H1 (cell line): ENCODE measurements around the gene CCNI2. TPM values are rescaled to one million over a fixed set of nuclear protein-coding genes. Genes with fewer than 3 reads are reported as not detected.

Experiments used
- CTCF ChIA-PET: fragments of 300-600 bp; sonication (Branson Sonifier 250); formaldehyde crosslinking; loops from one replicate; lab custom pipeline; 2021; ENCODE audit not compliant: partially characterized antibody; lab: Charles Lee
- POLR2A ChIA-PET: fragments of 300-600 bp; sonication (Branson Sonifier 250); formaldehyde crosslinking; loops from one replicate; lab custom pipeline; 2021; ENCODE audit warnings: inconsistent platforms; ENCODE audit not compliant: partially characterized antibody; lab: Charles Lee
- DNase-seq, 2 experiments: peaks; one replicate each; pipeline versions ENCODE4 v3.0.0 to v3.0.0-alpha.2; 2010 to 2022; ENCODE audit warnings: low spot score in 2 of 2, low read depth in 1 of 2, mixed read lengths in 1 of 2
- FAIRE-seq: peaks from 2 replicates; lab custom pipeline; 2011; peaks lifted over from hg19 to GRCh38; lab: Jason Lieb, UNC
- H2AFZ ChIP-seq: 2 replicates; pipeline ENCODE4 v1.8.1; 2012; ENCODE audit warnings: low read length, inconsistent platforms
- H2AK5ac ChIP-seq: 2 replicates; pipeline ENCODE4 v1.6.1; 2013; ENCODE audit warnings: low read depth, low read length
- H2BK120ac ChIP-seq: replicated peaks from 2 replicates; pipeline ENCODE3; 2013; ENCODE audit warnings: low read depth, low read length, inconsistent platforms
- H2BK12ac ChIP-seq: 2 replicates; pipeline ENCODE4 v1.6.1; 2013; ENCODE audit warnings: low read depth, low read length
- H2BK15ac ChIP-seq: 2 replicates; pipeline ENCODE4 v1.6.1; 2013; ENCODE audit warnings: low read length
- H2BK20ac ChIP-seq: 2 replicates; pipeline ENCODE4 v1.6.1; 2013; ENCODE audit warnings: low read length
- H2BK5ac ChIP-seq: 2 replicates; pipeline ENCODE4 v1.6.1; 2013; ENCODE audit warnings: low read depth, low read length
- H3K14ac ChIP-seq: 2 replicates; pipeline ENCODE4 v1.6.1; 2013; ENCODE audit warnings: inconsistent platforms; ENCODE audit not compliant: insufficient read length
- H3K18ac ChIP-seq: 2 replicates; pipeline ENCODE4 v1.6.1; 2013; ENCODE audit warnings: low read length; ENCODE audit errors: extremely low read depth
- H3K23ac ChIP-seq: 2 replicates; pipeline ENCODE4 v1.6.1; 2013; ENCODE audit warnings: inconsistent platforms; ENCODE audit not compliant: insufficient read length
- H3K23me2 ChIP-seq: 2 replicates; pipeline ENCODE4 v1.6.1; 2013; ENCODE audit warnings: low read depth, low read length
- H3K27ac ChIP-seq: 2 replicates; pipeline ENCODE4 v1.6.1; 2011; ENCODE audit warnings: low read depth, low read length, inconsistent platforms
- H3K27me3 ChIP-seq, 4 experiments: replicated peaks in 1 of 4; 1 replicate in 1 of 4; 2 replicates in 3 of 4; pipeline versions ENCODE4 v1.6.1 to v1.8.1; 2011 to 2013; ENCODE audit warnings: low read length in 3 of 4, mild to moderate bottlenecking in 3 of 4, inconsistent platforms in 2 of 4, mixed read lengths in 2 of 4, moderate library complexity in 1 of 4; ENCODE audit not compliant: control insufficient read depth in 3 of 4, insufficient read depth in 3 of 4; ENCODE audit errors: extremely low read depth in 1 of 4
- H3K36me3 ChIP-seq, 4 experiments: 2 replicates each; pipeline versions ENCODE4 v1.6.1 to v1.8.1; 2011 to 2013; ENCODE audit warnings: mild to moderate bottlenecking in 4 of 4, low read length in 3 of 4, moderate library complexity in 2 of 4, control low read depth in 1 of 4, inconsistent platforms in 1 of 4; ENCODE audit not compliant: insufficient read depth in 4 of 4, control insufficient read depth in 2 of 4
- H3K4ac ChIP-seq: replicated peaks from 2 replicates; pipeline ENCODE3; 2013; ENCODE audit warnings: low read length, low read depth, mixed read lengths, inconsistent platforms; ENCODE audit not compliant: insufficient read length
- H3K4me1 ChIP-seq, 4 experiments: replicated peaks in 1 of 4; 1 replicate in 1 of 4; 2 replicates in 3 of 4; pipeline versions ENCODE4 v1.6.1 to v1.8.1; 2011 to 2013; ENCODE audit warnings: low read length in 3 of 4, inconsistent platforms in 2 of 4, mixed read lengths in 1 of 4; ENCODE audit not compliant: insufficient read depth in 4 of 4, control insufficient read depth in 3 of 4
- H3K4me2 ChIP-seq, 2 experiments: 2 replicates each; pipeline versions ENCODE4 v1.6.1 to v1.8.1; 2011 to 2013; ENCODE audit warnings: low read depth in 2 of 2, low read length in 2 of 2, control low read depth in 1 of 2, inconsistent platforms in 1 of 2, mild to moderate bottlenecking in 1 of 2; ENCODE audit not compliant: insufficient read depth in 1 of 2
- H3K4me3 ChIP-seq, 4 experiments: fragments of 200-600, 300-600 bp in 1 of 4; sonication (generic), shearing (Covaris generic), sonication (Bioruptor Twin) in 1 of 4; 2 replicates each; pipeline versions ENCODE4 v1.5.1 to v1.8.1; 2011 to 2016; ENCODE audit warnings: low read length in 4 of 4, low read depth in 3 of 4, control low read depth in 2 of 4, inconsistent platforms in 2 of 4, mild to moderate bottlenecking in 2 of 4, mixed read lengths in 1 of 4, moderate library complexity in 1 of 4; ENCODE audit not compliant: insufficient read depth in 2 of 4; ENCODE audit errors: extremely low read depth in 1 of 4
- H3K56ac ChIP-seq: replicated peaks from 2 replicates; pipeline ENCODE3; 2013; ENCODE audit warnings: low read depth, mild to moderate bottlenecking, mixed read lengths, low read length, inconsistent platforms; ENCODE audit not compliant: insufficient read length
- H3K79me1 ChIP-seq: 2 replicates; pipeline ENCODE4 v1.6.1; 2013; ENCODE audit warnings: low read depth, low read length, control low read depth
- H3K79me2 ChIP-seq, 2 experiments: 2 replicates each; pipeline versions ENCODE4 v1.6.1 to v1.8.1; 2012 to 2013; ENCODE audit warnings: low read length in 2 of 2, mild to moderate bottlenecking in 2 of 2, inconsistent platforms in 1 of 2; ENCODE audit not compliant: insufficient read depth in 2 of 2, control insufficient read depth in 1 of 2
- H3K9ac ChIP-seq, 4 experiments: replicated peaks in 1 of 4; 1 replicate in 1 of 4; 2 replicates in 3 of 4; pipeline versions ENCODE4 v1.6.1 to v1.8.1; 2011 to 2013; ENCODE audit warnings: low read depth in 3 of 4, low read length in 3 of 4, control low read depth in 2 of 4, mild to moderate bottlenecking in 2 of 4, moderate library complexity in 2 of 4, inconsistent platforms in 1 of 4; ENCODE audit errors: extremely low read depth in 1 of 4
- H3K9me3 ChIP-seq, 2 experiments: 2 replicates each; pipeline versions ENCODE4 v1.6.1 to v1.8.1; 2012 to 2013; ENCODE audit warnings: mild to moderate bottlenecking in 2 of 2, moderate library complexity in 2 of 2, control low read depth in 1 of 2, inconsistent platforms in 1 of 2, low read depth in 1 of 2, low read length in 1 of 2, mixed read lengths in 1 of 2; ENCODE audit not compliant: insufficient read depth in 2 of 2
- H4K20me1 ChIP-seq, 2 experiments: replicated peaks in 1 of 2; 2 replicates each; pipeline versions ENCODE3 to v1.8.1; 2011 to 2013; ENCODE audit warnings: inconsistent platforms in 2 of 2, low read length in 2 of 2, mild to moderate bottlenecking in 1 of 2; ENCODE audit not compliant: insufficient read depth in 2 of 2, control insufficient read depth in 1 of 2
- H4K5ac ChIP-seq: 2 replicates; pipeline ENCODE4 v1.6.1; 2013; ENCODE audit warnings: low read length, low read depth, mixed read lengths, inconsistent platforms; ENCODE audit not compliant: insufficient read length
- H4K8ac ChIP-seq: 2 replicates; pipeline ENCODE4 v1.8.0; 2013; ENCODE audit warnings: mild to moderate bottlenecking, moderate library complexity, low read length, inconsistent platforms; ENCODE audit not compliant: insufficient read depth; ENCODE audit errors: extremely low read depth
- H4K91ac ChIP-seq: replicated peaks from 2 replicates; pipeline ENCODE3; 2013; ENCODE audit warnings: low read length, mixed read lengths, inconsistent platforms; ENCODE audit not compliant: insufficient read length
- CHD1 ChIP-seq: IDR thresholded peaks from 2 replicates; pipeline ENCODE4 v1.6.1; 2012; ENCODE audit warnings: low read depth, low read length, improper control_type of control experiment
- CHD2 ChIP-seq: IDR thresholded peaks from 2 replicates; pipeline ENCODE4 v1.6.1; 2012; ENCODE audit warnings: low read length, improper control_type of control experiment
- GTF2F1 ChIP-seq: IDR thresholded peaks from 2 replicates; pipeline ENCODE4 v1.6.1; 2012; ENCODE audit warnings: low read depth, low read length, improper control_type of control experiment, borderline replicate concordance
- HDAC2 ChIP-seq, 2 experiments: fragments of 300-600 bp in 1 of 2; sonication (generic) in 1 of 2; IDR thresholded peaks; 2 replicates each; pipeline ENCODE4 v1.6.1; 2011 to 2012; ENCODE audit warnings: low read depth in 2 of 2, low read length in 2 of 2, mild to moderate bottlenecking in 2 of 2, moderate library complexity in 2 of 2, borderline replicate concordance in 1 of 2, inconsistent platforms in 1 of 2
- KDM1A ChIP-seq: fragments of 200-600, 300-600 bp; sonication (generic); IDR thresholded peaks from 2 replicates; pipeline ENCODE4 v1.7.1; 2016; ENCODE audit warnings: mild to moderate bottlenecking, low read length, borderline replicate concordance
- POLR2A ChIP-seq, 2 experiments: IDR thresholded peaks; 1 replicate in 1 of 2; 2 replicates in 1 of 2; pipeline ENCODE4 v1.6.1; 2011; ENCODE audit warnings: low read depth in 2 of 2, low read length in 2 of 2, mild to moderate bottlenecking in 2 of 2; ENCODE audit errors: control extremely low read depth in 1 of 2
- RAD21 ChIP-seq, 2 experiments: IDR thresholded peaks in 1 of 2; conservative IDR thresholded peaks in 1 of 2; 2 replicates each; pipeline ENCODE4 v1.6.1; 2011; ENCODE audit warnings: low read depth in 2 of 2, low read length in 2 of 2, improper control_type of control experiment in 1 of 2, inconsistent platforms in 1 of 2, mild to moderate bottlenecking in 1 of 2, moderate library complexity in 1 of 2
- RNF2 ChIP-seq: fragments of 200-900, 300-1000 bp; sonication (generic); IDR thresholded peaks from 2 replicates; pipeline ENCODE4 v1.7.1; 2016; ENCODE audit warnings: borderline replicate concordance, low read depth, mild to moderate bottlenecking, antibody characterized with exemption, low read length; ENCODE audit not compliant: poor library complexity, severe bottlenecking; ENCODE audit errors: missing control alignments
- RXRA ChIP-seq: IDR thresholded peaks from 2 replicates; pipeline ENCODE4 v1.6.1; 2011; ENCODE audit warnings: low read depth, mild to moderate bottlenecking, low read length, moderate library complexity; ENCODE audit not compliant: insufficient read depth
- SUZ12 ChIP-seq: fragments of 200-600 bp; sonication (generic); IDR thresholded peaks from 2 replicates; pipeline ENCODE4 v1.6.1; 2012; ENCODE audit warnings: mild to moderate bottlenecking, inconsistent platforms, low read length, moderate library complexity, mixed read lengths
- TAF1 ChIP-seq: IDR thresholded peaks from 2 replicates; pipeline ENCODE4 v1.6.1; 2011; ENCODE audit warnings: mild to moderate bottlenecking, low read depth, low read length
- WGBS, 2 experiments: shearing (Covaris generic) in 1 of 2; methylation state at CpG; one replicate each; pipeline versions ENCODE4 v1.1.6 to v1.1.7; 2013 to 2015; ENCODE audit warnings: low lambda C conversion rate in 2 of 2, mixed read lengths in 2 of 2, inconsistent platforms in 1 of 2, low coverage in 1 of 2, missing lambda C conversion rate in 1 of 2; ENCODE audit not compliant: insufficient replicate concordance in 2 of 2, insufficient coverage in 1 of 2, insufficient read length in 1 of 2; ENCODE audit errors: extremely low coverage in 1 of 2, missing lambda C conversion rate in 1 of 2; 5-methylcytosine and 5-hydroxymethylcytosine counted together
- polyA plus RNA-seq, 7 experiments: library from polyadenylated mRNA; depleted of rRNA in 3 of 7; stranded (reverse) in 5 of 7; unstranded in 2 of 7; fragments of >200 nt in 5 of 7; fragments of 200-250 nt in 2 of 7; gene quantifications; 1 replicate in 5 of 7; 2 replicates in 1 of 7; 4 replicates in 1 of 7; pipeline versions ENCODE4 v1.2.1 to v1.2.3, GENCODE V29; 2011 to 2013; ENCODE audit warnings: missing spikeins in 2 of 7, mixed read lengths in 2 of 7
- total RNA-seq: library from RNA; stranded (reverse); fragmentation: NEBNext Ultra II Directional; extraction: Animal tissue kit (Norgen Biotek cat#: 25700); gene quantifications from 2 replicates; pipeline ENCODE4 v1.2.1, GENCODE V29; 2021

The CCNI2 gene
- total and polyA plus RNA-seq, 2 of the 8 experiments (the other 6 are each of a cell fraction or from before 2014, with no cell fraction given), result 1.3 to 1.4 TPM

DNA sequence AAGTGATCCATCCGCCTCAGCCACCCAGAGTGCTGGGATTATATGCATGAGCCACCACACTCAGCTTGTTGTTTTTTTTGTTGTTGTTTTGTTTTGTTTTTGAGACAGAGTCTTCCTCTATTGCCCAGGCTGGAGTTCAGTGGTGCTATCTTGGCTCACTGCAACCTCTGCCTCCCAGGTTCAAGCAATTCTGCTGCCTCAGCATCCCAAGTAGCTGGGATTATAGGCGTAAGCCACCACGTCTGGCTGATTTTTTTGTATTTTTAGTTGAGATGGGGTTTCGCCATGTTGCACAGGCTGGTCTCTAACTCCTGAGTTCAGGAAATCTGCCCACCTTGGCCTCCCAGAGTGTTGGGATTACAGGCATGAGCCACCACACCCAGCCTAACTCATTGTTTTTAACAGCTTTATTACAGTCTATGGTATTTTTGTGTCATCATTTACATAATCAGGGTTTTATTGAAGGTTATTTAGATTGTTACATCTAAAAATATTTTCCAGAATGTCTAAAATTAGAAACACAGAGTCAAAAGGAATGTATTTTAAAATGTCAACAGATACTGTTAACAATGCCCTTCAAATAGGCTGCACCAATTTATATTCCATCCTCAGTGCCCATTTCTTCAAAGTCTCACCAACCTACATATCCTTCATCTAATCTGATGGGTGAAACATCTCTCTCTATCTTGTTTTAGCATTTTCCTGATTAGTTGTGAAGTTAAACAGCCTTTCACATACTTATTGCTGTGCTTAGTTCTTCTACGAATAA is 28.5 kb upstream of the CCNI2 start:
- Histone ChIP-seq H3K27ac (no peak overlapping the region), H3K56ac (no peak overlapping the region), H2AK5ac (no peak overlapping the region), H3K27me3 (no peaks in the 10 kb centered on the region), H3K23me2 (no peaks in the 10 kb centered on the region), H4K20me1 (no peaks in the 10 kb centered on the region), H4K8ac (no peak overlapping the region), H4K5ac (no peak overlapping the region), H3K9ac (no peak overlapping the region), H3K14ac (no peak overlapping the region), H3K79me1 (no peaks in the 10 kb centered on the region), H2BK5ac (no peak overlapping the region), H3K23ac (no peak overlapping the region), H2BK120ac (no peak overlapping the region), H3K4me2 (no peak overlapping the region), H2BK15ac (no peak overlapping the region), H3K4me1 (no peaks in the 10 kb centered on the region), H4K91ac (no peak overlapping the region), H2BK12ac (no peak overlapping the region), H3K4me3 (no peak overlapping the region), H2AFZ (no peak overlapping the region), H3K4ac (no peak overlapping the region), H2BK20ac (no peak overlapping the region), H3K79me2 (no peaks in the 10 kb centered on the region), H3K9me3 (no peaks in the 10 kb centered on the region), H3K18ac (no peak overlapping the region), H3K36me3 (no peaks in the 10 kb centered on the region)
- FAIRE-seq, result no peak
- no peak for DNase-seq
- ChIA-PET CTCF (interaction anchor here (1.1 to 3.1 kb wide), 2 partner anchors 10 to 192 kb away, joined by 3 to 9 read pairs; no protein-coding TSS in a partner anchor), POLR2A (interaction anchor here (1.0 kb wide), 1 partner anchor 10 kb away, joined by 3 read pairs; no protein-coding TSS in a partner anchor)
- 92% methylated on average over 5 of the region's 5 CpGs; no CpG with 5 or more reads in 1 of the 2 experiments for WGBS, 2 experiments
- no peak for TF ChIP-seq SUZ12
- TF ChIP-seq POLR2A (IDR thresholded peaks at IDR 0.05; ENCODE audit: control extremely low read depth in 1 of 2, low read depth in 2 of 2, low read length in 2 of 2), result no peak
- no peak for TF ChIP-seq RNF2
- TF ChIP-seq KDM1A, result no peak
- no peak for TF ChIP-seq TAF1
- TF ChIP-seq HDAC2 (IDR thresholded peaks at IDR 0.05; ENCODE audit: borderline replicate concordance in 1 of 2, low read depth in 2 of 2, low read length in 2 of 2), result no peak
- TF ChIP-seq CHD1, result no peak
- no peak for TF ChIP-seq RAD21 (IDR thresholded peaks at IDR 0.05 in 1 of 2, conservative IDR thresholded peaks at IDR 0.05 in 1 of 2; ENCODE audit: low read depth in 2 of 2, low read length in 2 of 2)
- no peak for TF ChIP-seq CHD2
- no peak for TF ChIP-seq GTF2F1
- TF ChIP-seq RXRA, result no peak
